ENCODE data around the gene DIRAS3.

DNA sequence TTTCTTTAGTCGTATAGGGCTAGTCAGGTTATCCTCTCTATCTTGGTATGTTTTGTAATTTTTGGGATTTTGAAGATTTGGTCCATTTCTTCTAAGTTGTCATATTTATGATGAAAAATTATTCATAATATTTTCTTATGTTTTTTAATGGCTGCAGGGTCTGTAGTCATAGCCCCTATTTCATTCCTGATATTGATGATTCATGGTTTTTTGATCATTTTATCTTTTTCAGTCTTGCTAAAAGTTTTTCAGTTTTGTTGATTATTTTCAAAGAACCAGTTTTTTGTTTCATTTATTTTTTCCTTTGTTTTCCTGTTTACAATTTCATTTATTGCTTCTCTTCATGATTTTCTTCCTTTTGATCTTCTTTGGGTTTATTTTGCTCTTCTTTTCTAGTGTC, 50.2 kb downstream of the DIRAS3 start:
- TF ChIP-seq POLR2A (IDR thresholded peaks at IDR 0.05), result no peak
- no peak for TF ChIP-seq POLR2AphosphoS5 (IDR thresholded peaks at IDR 0.05)

Measured in prostate gland (tissue), 1 donor.